EL (cell line): ENCODE data around the gene SPOUT1.

Experiments used
- DNase-seq: peaks from one replicate; pipeline ENCODE4 v3.0.0-alpha.2; 2016

Gene SPOUT1

DNA sequence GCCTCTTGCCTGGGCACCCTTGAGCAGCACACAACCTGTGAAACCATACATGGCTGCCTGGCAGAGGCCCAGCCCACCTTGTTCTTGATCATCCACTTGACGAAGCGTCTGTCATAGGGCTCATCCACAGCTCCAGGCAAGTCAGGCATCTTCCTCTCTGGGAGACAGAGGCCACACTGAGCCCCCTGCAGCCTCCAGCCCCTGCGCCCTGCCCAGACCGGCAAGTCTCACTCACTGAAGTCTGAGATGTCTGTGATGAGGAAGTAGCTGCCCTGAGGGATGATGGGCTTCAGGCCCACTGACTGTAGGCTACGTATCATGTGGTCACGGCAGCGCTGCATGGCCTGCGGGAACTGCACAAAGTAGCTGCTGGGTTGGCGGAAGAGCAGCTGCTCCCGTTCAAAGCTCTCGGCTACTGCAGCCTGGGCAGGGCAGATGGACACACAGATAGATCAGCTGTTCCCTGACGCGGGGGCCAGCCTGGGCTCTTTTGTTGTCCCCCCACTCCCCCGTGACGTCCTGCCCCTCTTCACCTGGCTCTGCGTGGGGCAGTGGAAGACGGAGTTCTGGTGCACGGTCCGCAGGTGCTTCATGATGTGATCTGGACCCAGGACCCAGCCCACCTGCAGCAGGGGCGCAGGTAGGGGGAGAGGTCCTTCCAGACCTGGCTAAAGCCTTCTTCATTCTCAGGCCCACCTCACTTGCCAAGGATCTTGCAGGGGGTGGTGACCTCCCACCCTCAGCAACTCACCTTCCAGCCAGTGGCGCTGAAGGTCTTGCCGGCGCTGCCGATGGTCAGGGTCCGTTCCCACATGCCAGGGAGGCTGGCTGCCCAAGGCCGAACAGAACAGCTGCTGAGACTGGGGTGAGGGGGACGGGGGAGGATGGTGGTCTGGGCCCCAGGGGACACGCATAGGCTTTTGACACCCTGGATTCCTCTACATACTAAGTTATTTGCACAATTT, 5.9 kb upstream of the SPOUT1 start:
- no peak for DNase-seq

- DNase-seq = no peak
These were observed 4.1 kb upstream of the SPOUT1 start for GRCh38 chr9:128833696-128834095.

DNA sequence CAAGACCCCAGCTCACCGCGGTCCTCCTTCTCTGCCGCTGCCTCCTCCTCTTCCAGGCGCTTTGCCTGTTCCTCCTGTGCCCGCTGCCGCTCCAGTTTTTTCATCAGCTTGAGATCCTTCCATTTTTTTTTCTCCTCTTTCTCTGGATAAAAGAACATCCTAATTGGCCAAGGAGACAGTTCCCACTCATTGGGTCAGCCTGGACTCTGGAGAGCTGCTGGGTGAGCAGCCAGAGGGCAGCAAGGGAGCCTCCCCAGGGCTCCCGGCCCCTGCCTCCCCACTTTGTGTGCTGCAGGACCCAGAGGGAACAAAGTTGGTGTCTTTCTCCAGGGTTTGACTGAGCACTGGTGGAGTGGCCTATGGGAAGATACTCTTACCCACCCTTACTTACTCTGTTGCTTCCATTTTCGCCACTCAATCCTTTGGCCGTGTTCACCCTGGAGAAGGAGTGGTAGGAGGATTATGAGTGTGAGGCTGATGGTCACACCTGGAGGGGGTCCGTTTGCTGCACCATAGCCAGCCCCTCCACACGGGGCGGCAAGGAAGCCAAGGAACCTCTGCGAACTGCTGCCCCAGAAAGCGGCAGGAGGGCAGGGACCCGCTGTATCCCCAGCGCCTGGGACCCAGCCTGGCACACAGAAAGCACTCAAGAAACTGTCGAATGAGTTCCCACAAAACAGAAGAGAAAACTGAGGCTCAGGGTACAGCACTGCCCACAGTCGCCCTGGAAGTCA, 708 bp downstream of the SPOUT1 start:
- DNase-seq = no peak

DNA sequence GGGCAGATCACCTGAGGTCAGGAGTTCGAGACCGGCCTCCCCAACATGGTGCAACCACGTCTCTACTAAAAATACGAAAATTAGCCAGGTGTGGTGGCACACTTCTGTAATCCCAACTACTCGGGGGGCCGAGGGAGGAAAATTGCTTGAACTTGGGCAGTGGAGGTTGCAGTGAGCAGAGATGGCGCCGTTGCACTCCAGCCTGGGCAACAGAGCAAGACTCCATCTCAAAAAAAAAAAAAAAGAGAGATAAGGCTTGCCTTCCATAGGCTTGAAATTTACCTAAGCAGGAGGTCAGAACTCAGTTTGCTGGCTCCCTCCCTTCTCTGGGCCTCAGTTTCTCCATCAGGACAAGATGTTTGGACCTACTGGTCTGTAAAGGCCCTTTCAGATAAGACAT, 1.3 kb downstream of the SPOUT1 start:
- DNase-seq = no peak

GRCh38 chr9:128825923-128826700, 3.5 kb downstream of the SPOUT1 start:
- DNase-seq = no peak

DNA sequence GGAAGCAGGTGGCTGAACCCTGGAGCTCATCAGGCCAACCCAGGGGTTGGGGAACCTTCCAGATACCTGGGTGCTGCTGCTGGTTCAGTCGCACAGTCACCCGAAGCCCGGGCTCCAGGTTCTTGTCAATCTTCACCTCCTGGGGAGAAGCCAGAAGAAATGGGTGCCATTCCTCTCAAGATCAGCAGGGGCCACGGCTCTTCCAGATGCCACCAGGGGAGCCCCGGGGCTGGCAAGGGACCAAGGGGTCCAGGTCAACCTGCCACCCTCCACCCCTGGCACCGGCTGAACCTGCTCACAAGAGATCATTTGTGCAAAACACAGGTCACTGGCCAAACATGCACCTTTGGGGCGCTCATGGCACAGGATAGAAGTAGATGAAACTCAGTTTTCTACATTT, 4.7 kb downstream of the SPOUT1 start:
- no peak for DNase-seq

DNA sequence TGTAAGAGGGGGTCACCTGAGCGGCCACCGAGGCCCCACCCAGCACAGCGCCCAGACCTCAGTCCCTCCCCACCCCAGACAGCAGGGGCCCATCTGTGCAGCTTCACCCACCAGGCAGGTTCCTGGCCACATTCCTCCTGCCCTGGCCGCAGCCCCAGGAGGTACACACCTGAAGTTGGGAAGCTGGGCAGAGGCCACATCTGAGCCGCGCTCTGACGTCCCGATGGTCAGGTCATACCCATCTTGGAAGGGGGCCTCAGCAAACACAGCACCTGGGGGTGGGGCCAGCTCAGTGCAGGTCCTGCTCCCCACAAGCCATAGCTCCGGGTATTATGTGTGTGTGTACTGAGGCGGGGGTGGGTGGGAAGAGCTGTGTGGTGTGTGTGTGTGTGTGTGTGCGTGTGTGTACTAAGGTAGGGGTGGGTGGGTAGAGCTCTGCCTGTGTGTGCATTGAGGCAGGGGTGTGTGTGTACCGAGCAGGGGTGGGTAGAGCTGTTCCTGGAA, 5.6 kb downstream of the SPOUT1 start:
- no peak for DNase-seq

DNA sequence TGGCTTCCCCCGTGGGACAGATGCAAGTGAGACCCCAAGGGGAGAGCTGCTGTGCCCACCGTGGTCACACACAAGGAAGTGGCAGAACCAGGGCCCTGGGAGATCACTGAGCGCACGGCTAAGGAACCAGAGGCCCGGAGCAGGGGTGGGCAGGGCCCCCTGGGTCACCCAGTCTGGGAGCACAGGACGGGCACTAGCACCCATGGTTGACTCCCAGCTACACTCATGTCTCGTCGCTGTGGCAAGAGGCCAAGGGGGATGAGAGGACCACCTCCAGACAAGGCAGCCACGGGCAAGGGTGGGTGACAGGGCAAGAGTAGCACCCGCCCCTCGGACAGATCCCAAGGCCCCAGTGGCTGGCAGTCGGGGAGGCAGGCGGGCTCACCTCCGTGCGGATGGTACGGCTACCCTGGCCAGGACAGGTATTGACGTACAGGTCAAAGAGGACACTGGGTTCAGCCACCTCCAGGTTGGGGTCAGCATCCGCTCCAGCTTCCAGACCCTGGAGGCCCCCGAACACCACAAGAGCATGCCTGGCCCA, 6.2 kb downstream of the SPOUT1 start:
- no peak for DNase-seq

- no peak for DNase-seq
These were observed 7.1 kb downstream of the SPOUT1 start for GRCh38 chr9:128822407-128823042.

GRCh38 chr9:128821584-128822406, 7.8 kb downstream of the SPOUT1 start:
- no peak for DNase-seq

DNA sequence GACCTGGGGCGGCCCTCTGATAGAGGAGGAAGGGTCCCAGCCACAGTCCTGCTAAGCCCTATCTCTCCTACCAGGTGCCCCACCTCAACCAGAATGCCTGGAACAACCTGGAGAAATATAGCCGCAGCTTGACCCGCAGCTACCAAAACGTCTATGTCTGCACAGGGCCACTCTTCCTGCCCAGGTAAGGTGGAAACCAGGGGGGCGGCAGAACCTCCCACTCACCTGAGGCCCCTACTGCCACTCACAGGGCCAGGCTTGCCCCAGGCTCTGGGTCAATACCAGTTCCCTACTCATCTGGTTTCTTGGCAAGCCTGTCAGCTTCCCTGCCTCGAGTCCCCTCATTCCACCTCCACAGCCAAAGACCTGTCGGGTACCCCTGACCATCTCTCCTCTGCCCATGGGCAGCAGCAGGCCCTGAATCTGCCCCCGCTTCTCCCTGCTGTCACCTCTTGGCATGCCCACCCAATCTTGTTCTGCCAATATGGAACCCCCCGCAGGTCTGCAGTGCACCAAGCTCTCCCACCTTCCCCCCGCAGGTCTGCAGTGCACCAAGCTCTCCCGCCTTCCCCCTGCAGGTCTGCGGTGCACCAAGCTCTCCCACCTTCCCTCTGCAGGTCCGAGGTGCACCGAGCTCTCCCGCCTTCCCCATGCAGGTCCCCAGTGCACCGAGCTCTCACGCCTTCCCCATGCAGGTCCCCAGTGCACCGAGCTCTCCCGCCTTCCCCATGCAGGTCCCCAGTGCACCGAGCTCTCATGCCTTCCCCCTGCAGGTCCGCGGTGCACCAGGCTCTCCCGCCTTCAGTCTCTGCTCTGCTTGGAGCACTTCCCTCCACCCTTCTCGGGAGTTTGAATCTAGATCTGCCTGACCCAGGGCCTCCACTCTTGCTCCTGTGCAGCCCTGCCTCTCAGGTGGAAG, 8.7 kb downstream of the SPOUT1 start:
- no peak for DNase-seq

GRCh38 chr9:128819716-128820664, 9.6 kb downstream of the SPOUT1 start:
- DNase-seq = no peak

DNA sequence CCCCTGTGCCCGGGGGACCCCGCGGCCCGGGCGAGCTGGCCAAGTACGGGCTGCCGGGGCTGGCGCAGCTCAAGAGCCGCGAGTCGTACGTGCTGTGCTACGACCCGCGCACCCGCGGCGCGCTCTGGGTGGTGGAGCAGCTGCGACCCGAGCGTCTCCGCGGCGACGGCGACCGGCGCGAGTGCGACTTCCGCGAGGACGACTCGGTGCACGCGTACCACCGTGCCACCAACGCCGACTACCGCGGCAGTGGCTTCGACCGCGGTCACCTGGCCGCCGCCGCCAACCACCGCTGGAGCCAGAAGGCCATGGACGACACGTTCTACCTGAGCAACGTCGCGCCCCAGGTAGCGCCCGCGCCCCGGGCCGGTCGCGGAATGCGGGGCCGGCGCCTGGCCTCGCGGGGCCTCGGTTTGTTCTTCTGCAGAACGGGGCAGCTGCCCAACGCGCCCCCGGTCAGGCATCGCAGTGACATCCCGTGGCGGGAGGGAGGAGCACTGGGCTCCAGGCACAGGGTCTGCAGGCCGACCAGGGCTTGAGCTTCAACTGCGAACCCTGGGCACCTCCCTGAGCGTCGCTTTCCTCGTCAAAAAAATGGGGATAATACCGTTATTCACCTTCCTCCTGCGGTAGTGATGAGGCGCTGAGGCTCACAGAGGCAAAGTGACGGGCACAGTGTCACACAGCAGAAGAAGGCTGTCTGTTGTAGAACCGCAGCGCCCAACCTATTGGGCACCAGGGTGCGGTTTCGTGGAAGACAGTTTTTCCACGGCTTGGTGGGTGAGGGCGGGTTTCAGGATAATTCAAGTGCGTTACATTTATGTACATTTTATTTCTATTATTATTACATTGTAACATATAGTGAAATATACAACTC, 10.5 kb downstream of the SPOUT1 start:
- peak; percentile 40 for DNase-seq

GRCh38 chr9:128818099-128818838, 11.3 kb downstream of the SPOUT1 start, which contains the start of gene ENDOG:
TSS of gene ENDOG (plus strand) at chr9:128818500. CDS start at chr9:128818685, 185 bp downstream.
- peak; percentile 97 for DNase-seq

GRCh38 chr9:128810873-128811272, 18.7 kb downstream of the SPOUT1 start:
- no peak for DNase-seq

DNA sequence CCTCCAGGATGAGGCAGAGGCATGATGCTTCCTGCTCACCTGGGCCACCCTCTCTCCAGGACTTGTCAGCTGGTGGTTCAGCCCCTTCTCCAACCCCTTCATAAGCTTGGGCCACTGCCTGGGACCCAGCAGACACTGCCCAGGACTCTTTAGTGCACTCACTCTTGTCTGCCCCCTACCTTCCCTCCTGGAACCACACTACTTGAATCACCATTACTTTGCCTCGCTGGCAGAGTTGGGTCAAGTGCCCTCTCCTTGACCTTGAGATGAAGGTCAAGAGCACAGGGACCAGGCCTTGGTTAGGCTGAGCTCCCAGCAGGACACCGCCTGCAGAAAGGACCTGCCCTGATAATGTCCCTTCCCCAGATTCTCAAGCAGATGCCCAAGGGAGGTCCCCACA, 19.8 kb downstream of the SPOUT1 start:
- DNase-seq = no peak

DNA sequence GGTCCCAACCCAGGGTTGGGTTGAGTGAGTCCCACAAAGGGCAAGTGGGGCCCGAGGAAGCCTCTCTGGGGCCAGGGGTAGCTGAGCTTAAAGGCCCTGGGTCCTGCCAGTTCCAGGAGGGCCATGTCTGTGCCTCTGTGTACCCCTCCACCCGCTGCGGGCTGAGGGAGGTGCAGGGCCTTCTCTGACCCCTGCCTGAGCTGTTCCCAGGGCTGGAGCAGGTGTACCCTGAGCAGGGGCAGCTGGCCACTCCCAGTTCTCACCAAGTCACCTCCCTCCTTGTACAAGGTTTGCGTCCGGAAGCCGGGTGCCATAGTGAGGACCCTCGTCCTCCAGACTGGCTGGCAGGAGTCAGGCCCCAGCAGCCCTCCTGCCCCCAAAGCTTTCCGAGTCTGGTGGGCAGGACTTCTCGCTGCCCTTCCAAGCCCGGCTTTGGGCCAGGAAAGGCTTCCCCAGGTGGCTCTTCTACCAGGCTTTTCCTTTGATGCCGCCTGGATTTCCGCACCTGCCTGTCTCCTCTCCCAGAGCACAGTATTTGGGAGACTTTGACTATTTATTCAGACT, 20.5 kb downstream of the SPOUT1 start:
- DNase-seq = no peak
